Loucy (cell line): ENCODE data around the gene ZSCAN2.
A peak's percentile ranks its signal among the peaks of the same experiment; 100 is the strongest.

Experiments used
- H2AFZ ChIP-seq: fragments of 200-600 bp; sonication (generic); 2 replicates; pipeline ENCODE4 v1.6.0; 2016; ENCODE audit warnings: antibody characterized with exemption, mild to moderate bottlenecking, low read length, moderate library complexity
- H3F3A ChIP-seq: fragments of 200-600 bp; 2 replicates; pipeline ENCODE4 v1.6.0; 2016; ENCODE audit warnings: antibody characterized with exemption, low read depth, mild to moderate bottlenecking
- H3K27me3 ChIP-seq: fragments of 200-600 bp; sonication (generic); 2 replicates; pipeline ENCODE4 v1.6.1; 2014; ENCODE audit warnings: low read length, mild to moderate bottlenecking; ENCODE audit not compliant: insufficient read depth, poor library complexity, severe bottlenecking
- H3K36me3 ChIP-seq: fragments of 200-600 bp; sonication (generic); 2 replicates; pipeline ENCODE4 v1.6.1; 2016; ENCODE audit warnings: low read length; ENCODE audit not compliant: insufficient read depth
- H3K4me1 ChIP-seq: fragments of 200-600 bp; sonication (generic); 2 replicates; pipeline ENCODE4 v1.5.1; 2014; ENCODE audit warnings: low read length, mild to moderate bottlenecking; ENCODE audit not compliant: insufficient read depth, poor library complexity, severe bottlenecking
- H3K4me2 ChIP-seq: fragments of 200-600 bp; sonication (generic); 2 replicates; pipeline ENCODE4 v1.6.0; 2014; ENCODE audit warnings: antibody characterized with exemption, low read length, low read depth, mild to moderate bottlenecking; ENCODE audit not compliant: poor library complexity, severe bottlenecking
- H3K4me3 ChIP-seq: fragments of 200-600 bp; sonication (generic); 2 replicates; pipeline ENCODE4 v1.5.1; 2014; ENCODE audit warnings: low read length, mild to moderate bottlenecking, mixed read lengths; ENCODE audit not compliant: poor library complexity, severe bottlenecking
- H3K79me2 ChIP-seq: fragments of 200-600 bp; sonication (generic); 2 replicates; pipeline ENCODE4 v1.6.1; 2014; ENCODE audit warnings: low read length; ENCODE audit not compliant: insufficient read depth
- H3K9ac ChIP-seq: fragments of 200-600 bp; sonication (generic); 2 replicates; pipeline ENCODE4 v1.6.0; 2014; ENCODE audit warnings: mild to moderate bottlenecking, low read depth, low read length, moderate library complexity; ENCODE audit not compliant: poor library complexity, severe bottlenecking
- H3K9me2 ChIP-seq: fragments of 200-600 bp; sonication (generic); replicated peaks from 2 replicates; pipeline ENCODE4 v1.6.1; 2016; ENCODE audit warnings: low read depth, low read length, mixed read lengths
- H3K9me3 ChIP-seq: fragments of 200-600 bp; sonication (generic); 2 replicates; pipeline ENCODE4 v1.6.1; 2014; ENCODE audit warnings: mild to moderate bottlenecking, antibody characterized with exemption, low read length, low read depth; ENCODE audit not compliant: insufficient read depth
- H4K20me1 ChIP-seq: fragments of 200-600 bp; sonication (generic); 2 replicates; pipeline ENCODE4 v1.6.0; 2014; ENCODE audit warnings: antibody characterized with exemption, low read length, mild to moderate bottlenecking; ENCODE audit not compliant: insufficient read depth, poor library complexity, severe bottlenecking
- EZH2phosphoT487 ChIP-seq: fragments of 200-600 bp; IDR thresholded peaks from 2 replicates; pipeline ENCODE4 v1.6.1; 2018; ENCODE audit warnings: antibody characterized with exemption, mild to moderate bottlenecking, moderate library complexity, borderline replicate concordance
- TF ChIP-seq, protein P1 (sequence below): fragments of 200-600 bp; sonication (generic); conservative IDR thresholded peaks from 2 replicates; pipeline ENCODE4 v1.5.1; 2014; ENCODE audit warnings: mild to moderate bottlenecking, antibody characterized with exemption, low read length

The ZSCAN2 gene

GRCh38 chr15:84604826-84605553 lies 4.2 kb downstream of the ZSCAN2 start:
- Histone ChIP-seq H3K9ac (peak overlapping the region; percentile 56), H3K36me3 (peaks cover 8% of the 10 kb centered on the region; the same call in 1 of the 2 replicates), H3K9me3 (no peaks in the 10 kb centered on the region), H3K4me1 (peaks cover 42% of the 10 kb centered on the region), H3K27me3 (no peaks in the 10 kb centered on the region), H3K4me2 (peak overlapping the region; percentile 89), H3K79me2 (peaks cover 86% of the 10 kb centered on the region), H3K9me2 (no peaks in the 10 kb centered on the region), H3F3A (no peaks in the 10 kb centered on the region), H4K20me1 (peaks cover 61% of the 10 kb centered on the region), H3K4me3 (peak overlapping the region; percentile 94), H2AFZ (no peak overlapping the region)
- no peak for TF ChIP-seq EZH2phosphoT487
- TF ChIP-seq, protein P1, sequence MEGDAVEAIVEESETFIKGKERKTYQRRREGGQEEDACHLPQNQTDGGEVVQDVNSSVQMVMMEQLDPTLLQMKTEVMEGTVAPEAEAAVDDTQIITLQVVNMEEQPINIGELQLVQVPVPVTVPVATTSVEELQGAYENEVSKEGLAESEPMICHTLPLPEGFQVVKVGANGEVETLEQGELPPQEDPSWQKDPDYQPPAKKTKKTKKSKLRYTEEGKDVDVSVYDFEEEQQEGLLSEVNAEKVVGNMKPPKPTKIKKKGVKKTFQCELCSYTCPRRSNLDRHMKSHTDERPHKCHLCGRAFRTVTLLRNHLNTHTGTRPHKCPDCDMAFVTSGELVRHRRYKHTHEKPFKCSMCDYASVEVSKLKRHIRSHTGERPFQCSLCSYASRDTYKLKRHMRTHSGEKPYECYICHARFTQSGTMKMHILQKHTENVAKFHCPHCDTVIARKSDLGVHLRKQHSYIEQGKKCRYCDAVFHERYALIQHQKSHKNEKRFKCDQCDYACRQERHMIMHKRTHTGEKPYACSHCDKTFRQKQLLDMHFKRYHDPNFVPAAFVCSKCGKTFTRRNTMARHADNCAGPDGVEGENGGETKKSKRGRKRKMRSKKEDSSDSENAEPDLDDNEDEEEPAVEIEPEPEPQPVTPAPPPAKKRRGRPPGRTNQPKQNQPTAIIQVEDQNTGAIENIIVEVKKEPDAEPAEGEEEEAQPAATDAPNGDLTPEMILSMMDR: no peak

GRCh38 chr15:84605554-84605882 lies 4.7 kb downstream of the ZSCAN2 start:
- Histone ChIP-seq H3K9me3 (no peaks in the 10 kb centered on the region), H3K4me2 (peak overlapping the region; percentile 89), H3K36me3 (peaks cover 8% of the 10 kb centered on the region; the same call in 1 of the 2 replicates), H3K27me3 (no peaks in the 10 kb centered on the region), H2AFZ (no peak overlapping the region), H3K79me2 (peaks cover 89% of the 10 kb centered on the region), H3F3A (no peaks in the 10 kb centered on the region), H4K20me1 (peaks cover 61% of the 10 kb centered on the region), H3K4me1 (peaks cover 41% of the 10 kb centered on the region), H3K4me3 (peak overlapping the region; percentile 94), H3K9me2 (no peaks in the 10 kb centered on the region), H3K9ac (peak overlapping the region; percentile 56)
- TF ChIP-seq, protein P1: no peak
- no peak for TF ChIP-seq EZH2phosphoT487

- Histone ChIP-seq H3F3A (no peaks in the 10 kb centered on the region), H4K20me1 (peaks cover 61% of the 10 kb centered on the region), H3K9me2 (no peaks in the 10 kb centered on the region), H3K9me3 (no peaks in the 10 kb centered on the region), H3K79me2 (peaks cover 93% of the 10 kb centered on the region), H2AFZ (no peak overlapping the region), H3K4me2 (peak overlapping the region; percentile 89), H3K27me3 (no peaks in the 10 kb centered on the region), H3K4me1 (peaks cover 41% of the 10 kb centered on the region), H3K9ac (no peak overlapping the region), H3K4me3 (peak overlapping the region; percentile 94), H3K36me3 (peaks cover 8% of the 10 kb centered on the region; the same call in 1 of the 2 replicates)
- TF ChIP-seq, protein P1: no peak
- TF ChIP-seq EZH2phosphoT487: no peak
Observed at GRCh38 chr15:84606653-84607120, 5.9 kb downstream of the ZSCAN2 start.
